Loucy (cell line): ENCODE data around the gene IRAK3.

ENCODE experiments used
- CTCF ChIP-seq: fragments of 200-600 bp; sonication (generic); conservative IDR thresholded peaks from 2 replicates; pipeline ENCODE4 v1.5.1; 2014; ENCODE audit warnings: mild to moderate bottlenecking, antibody characterized with exemption, low read length
- EZH2phosphoT487 ChIP-seq: fragments of 200-600 bp; IDR thresholded peaks from 2 replicates; pipeline ENCODE4 v1.6.1; 2018; ENCODE audit warnings: antibody characterized with exemption, mild to moderate bottlenecking, moderate library complexity, borderline replicate concordance

GRCh38 chr12:66156654-66157053, 32.4 kb upstream of the IRAK3 start:
- TF ChIP-seq CTCF (no peak), EZH2phosphoT487 (no peak)
